Caco-2 (cell line): ENCODE measurements around the gene RIIAD1. TPM values are rescaled to one million over a fixed set of nuclear protein-coding genes. Genes with fewer than 3 reads are reported as not detected.

Experiments
- BruUV-seq: library from RNA; stranded (reverse); fragments of 400-500 nt; replicated peaks from 2 replicates; lab custom pipeline; 2021; lab: Mats Ljungman, UMichigan
- CTCF ChIA-PET: fragments of 300-600 bp; sonication (Branson Sonifier 250); formaldehyde crosslinking; loops from one replicate; lab custom pipeline; 2022; ENCODE audit warnings: antibody characterized with exemption; lab: Charles Lee
- POLR2A ChIA-PET: fragments of 300-600 bp; sonication (Branson Sonifier 250); formaldehyde crosslinking; loops from one replicate; lab custom pipeline; 2022; ENCODE audit warnings: antibody characterized with exemption; lab: Charles Lee
- DNase-seq, 2 experiments: peaks; one replicate each; pipeline versions ENCODE4 v3.0.0 to v3.0.0-alpha.2; 2020 to 2022
- H3K27me3 ChIP-seq: replicated peaks from 2 replicates; pipeline ENCODE4 v1.6.0; 2011; ENCODE audit warnings: low read length; ENCODE audit not compliant: control insufficient read depth, insufficient read depth
- H3K36me3 ChIP-seq: 2 replicates; pipeline ENCODE4 v1.5.1; 2011; ENCODE audit warnings: low read length; ENCODE audit not compliant: control insufficient read depth, insufficient read depth
- H3K4me1 ChIP-seq: fragments of 250-450 bp; sonication (Bioruptor Pico); 2 replicates; pipeline ENCODE4 v1.5.1; 2020; ENCODE audit warnings: mild to moderate bottlenecking
- H3K4me3 ChIP-seq: 2 replicates; pipeline ENCODE4 v1.5.1; 2011; ENCODE audit warnings: low read depth, mild to moderate bottlenecking, control low read depth, low read length
- H3K9me3 ChIP-seq: fragments of 250-450 bp; sonication (Bioruptor Pico); 2 replicates; pipeline ENCODE4 v1.5.1; 2020; ENCODE audit warnings: mild to moderate bottlenecking, moderate library complexity
- H3K27ac Mint-ChIP-seq: one replicate; pipeline ENCODE4 v1.8.0; 2022; ENCODE audit warnings: mixed read lengths; ENCODE audit not compliant: unreplicated experiment
- H3K27me3 Mint-ChIP-seq: one replicate; pipeline ENCODE4 v1.8.0; 2022; ENCODE audit warnings: mixed read lengths; ENCODE audit not compliant: insufficient read depth, unreplicated experiment
- H3K36me3 Mint-ChIP-seq: one replicate; pipeline ENCODE4 v1.8.0; 2022; ENCODE audit warnings: mild to moderate bottlenecking, mixed read lengths; ENCODE audit not compliant: insufficient read depth, unreplicated experiment
- H3K4me1 Mint-ChIP-seq: one replicate; pipeline ENCODE4 v1.8.0; 2022; ENCODE audit warnings: low read depth, mixed read lengths; ENCODE audit not compliant: unreplicated experiment
- H3K4me3 Mint-ChIP-seq: one replicate; pipeline ENCODE4 v1.8.0; 2022; ENCODE audit warnings: mild to moderate bottlenecking, moderate library complexity, mixed read lengths; ENCODE audit not compliant: unreplicated experiment
- H3K9me3 Mint-ChIP-seq: one replicate; pipeline ENCODE4 v1.8.0; 2022; ENCODE audit warnings: mixed read lengths; ENCODE audit not compliant: unreplicated experiment
- intact Hi-C: fragments of 100-400 bp; cut with micrococcal nuclease; formaldehyde crosslinking; loops from one replicate; pipeline ENCODE4 v1.10.0; 2022; ENCODE audit not compliant: unreplicated experiment
- total RNA-seq: library from RNA; stranded (reverse); gene quantifications from 2 replicates; pipeline ENCODE4 v1.2.3, GENCODE V29; 2022
- TF ChIP-seq, protein P1 (sequence below), 2 experiments: fragments of 200-600 bp in 1 of 2; IDR thresholded peaks; 1 replicate in 1 of 2; 2 replicates in 1 of 2; pipeline versions ENCODE4 v1.5.1 to v1.8.0; 2011 to 2022; ENCODE audit warnings: antibody characterized with exemption in 1 of 2, control low read depth in 1 of 2, inconsistent platforms in 1 of 2, low read depth in 1 of 2, low read length in 1 of 2, mild to moderate bottlenecking in 1 of 2, moderate library complexity in 1 of 2; ENCODE audit not compliant: insufficient read depth in 1 of 2, severe bottlenecking in 1 of 2, unreplicated experiment in 1 of 2

RIIAD1 gene
- total RNA-seq, 1 experiment from 2014 or later, result 1.0 TPM

DNA sequence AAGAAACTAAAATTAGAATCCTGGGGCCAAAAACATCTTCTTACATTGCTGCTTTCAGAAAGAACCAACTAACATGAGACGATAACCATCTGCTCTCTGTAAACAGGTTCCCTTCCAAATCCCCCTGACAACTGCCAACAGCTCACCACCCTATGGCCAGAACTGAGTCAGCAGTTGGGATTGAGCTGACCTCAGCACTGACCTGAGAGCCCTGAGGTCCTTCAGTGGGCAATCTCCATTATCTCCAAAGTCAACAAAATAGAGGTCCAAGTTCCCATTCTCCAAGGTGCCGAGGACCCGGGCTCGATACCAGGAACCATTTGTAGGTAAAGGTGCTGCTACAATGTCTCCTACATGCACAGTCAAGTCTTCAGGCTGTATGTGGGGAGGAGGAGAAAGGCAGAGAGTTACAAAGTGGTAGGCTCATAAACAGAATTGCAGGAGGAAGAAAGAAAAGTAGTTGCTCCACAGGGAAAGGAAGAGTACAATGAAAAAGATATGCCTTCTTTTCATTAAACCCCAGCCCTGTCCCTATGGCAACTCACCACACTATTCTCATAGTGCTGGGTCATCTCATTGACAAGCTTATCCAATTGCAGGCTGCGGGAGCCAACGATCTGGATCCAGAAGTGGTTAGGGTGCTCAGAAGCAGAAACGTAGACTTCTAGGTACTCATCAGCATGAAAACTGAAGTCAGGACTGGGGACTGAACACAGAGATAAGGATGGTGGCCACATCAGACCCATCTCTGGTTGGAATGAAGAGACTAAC, 54.8 kb downstream of the RIIAD1 start:
- ChIA-PET POLR2A (no interaction called here), CTCF (no interaction called here)
- H3K4me1 ChIP-seq, result no peaks in the 10 kb centered on the region
- H3K9me3 ChIP-seq, result no peaks in the 10 kb centered on the region
- no peak for DNase-seq
- Mint-ChIP-seq H3K9me3 (no peaks in the 10 kb centered on the region), H3K4me3 (no peak overlapping the region), H3K27me3 (no peaks in the 10 kb centered on the region), H3K27ac (no peak overlapping the region), H3K36me3 (no peaks in the 10 kb centered on the region), H3K4me1 (no peaks in the 10 kb centered on the region)
- H3K27me3 ChIP-seq, result no peaks in the 10 kb centered on the region
- H3K36me3 ChIP-seq, result no peaks in the 10 kb centered on the region; the same call in 1 of the 2 replicates
- no peak overlapping the region for H3K4me3 ChIP-seq
- no TSS peak for BruUV-seq
- intact Hi-C loops, result no loop called here
- TF ChIP-seq, protein P1, sequence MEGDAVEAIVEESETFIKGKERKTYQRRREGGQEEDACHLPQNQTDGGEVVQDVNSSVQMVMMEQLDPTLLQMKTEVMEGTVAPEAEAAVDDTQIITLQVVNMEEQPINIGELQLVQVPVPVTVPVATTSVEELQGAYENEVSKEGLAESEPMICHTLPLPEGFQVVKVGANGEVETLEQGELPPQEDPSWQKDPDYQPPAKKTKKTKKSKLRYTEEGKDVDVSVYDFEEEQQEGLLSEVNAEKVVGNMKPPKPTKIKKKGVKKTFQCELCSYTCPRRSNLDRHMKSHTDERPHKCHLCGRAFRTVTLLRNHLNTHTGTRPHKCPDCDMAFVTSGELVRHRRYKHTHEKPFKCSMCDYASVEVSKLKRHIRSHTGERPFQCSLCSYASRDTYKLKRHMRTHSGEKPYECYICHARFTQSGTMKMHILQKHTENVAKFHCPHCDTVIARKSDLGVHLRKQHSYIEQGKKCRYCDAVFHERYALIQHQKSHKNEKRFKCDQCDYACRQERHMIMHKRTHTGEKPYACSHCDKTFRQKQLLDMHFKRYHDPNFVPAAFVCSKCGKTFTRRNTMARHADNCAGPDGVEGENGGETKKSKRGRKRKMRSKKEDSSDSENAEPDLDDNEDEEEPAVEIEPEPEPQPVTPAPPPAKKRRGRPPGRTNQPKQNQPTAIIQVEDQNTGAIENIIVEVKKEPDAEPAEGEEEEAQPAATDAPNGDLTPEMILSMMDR (IDR thresholded peaks at IDR 0.05; ENCODE audit: insufficient read depth in 1 of 2, low read depth in 1 of 2, low read length in 1 of 2, severe bottlenecking in 1 of 2, unreplicated experiment in 1 of 2), result no peak

DNA sequence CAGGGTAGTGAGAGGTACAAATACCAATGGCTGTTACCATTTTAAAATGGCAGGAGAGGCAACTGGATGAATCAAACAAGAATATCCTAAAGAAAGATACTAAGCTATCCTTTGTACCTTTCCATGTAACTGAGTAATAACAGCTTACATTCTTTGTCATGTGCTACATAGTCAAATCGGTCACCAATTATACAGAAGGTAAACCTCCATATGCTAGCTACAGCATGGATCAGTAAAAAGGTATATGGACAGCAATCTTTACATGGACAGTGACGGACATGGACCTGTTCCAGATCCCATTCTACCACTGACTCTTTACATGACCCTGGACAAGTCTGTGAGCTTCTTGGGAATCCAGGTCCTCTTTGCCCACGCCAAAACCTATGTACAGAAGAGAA, 55.3 kb downstream of the RIIAD1 start:
- Histone ChIP-seq H3K4me3 (no peak overlapping the region), H3K36me3 (no peaks in the 10 kb centered on the region; the same call in 1 of the 2 replicates), H3K9me3 (no peaks in the 10 kb centered on the region), H3K4me1 (no peaks in the 10 kb centered on the region), H3K27me3 (no peaks in the 10 kb centered on the region)
- ChIA-PET POLR2A (no interaction called here), CTCF (no interaction called here)
- no peak overlapping the region for H3K27ac Mint-ChIP-seq
- no TSS peak for BruUV-seq
- H3K4me3 Mint-ChIP-seq, result no peak overlapping the region
- no peaks in the 10 kb centered on the region for H3K4me1 Mint-ChIP-seq
- TF ChIP-seq, protein P1 (IDR thresholded peaks at IDR 0.05; ENCODE audit: insufficient read depth in 1 of 2, low read depth in 1 of 2, low read length in 1 of 2, severe bottlenecking in 1 of 2, unreplicated experiment in 1 of 2), result no peak
- H3K27me3 Mint-ChIP-seq, result no peaks in the 10 kb centered on the region
- H3K36me3 Mint-ChIP-seq, result no peaks in the 10 kb centered on the region
- no peaks in the 10 kb centered on the region for H3K9me3 Mint-ChIP-seq
- no peak for DNase-seq
- intact Hi-C loops, result no loop called here

DNA sequence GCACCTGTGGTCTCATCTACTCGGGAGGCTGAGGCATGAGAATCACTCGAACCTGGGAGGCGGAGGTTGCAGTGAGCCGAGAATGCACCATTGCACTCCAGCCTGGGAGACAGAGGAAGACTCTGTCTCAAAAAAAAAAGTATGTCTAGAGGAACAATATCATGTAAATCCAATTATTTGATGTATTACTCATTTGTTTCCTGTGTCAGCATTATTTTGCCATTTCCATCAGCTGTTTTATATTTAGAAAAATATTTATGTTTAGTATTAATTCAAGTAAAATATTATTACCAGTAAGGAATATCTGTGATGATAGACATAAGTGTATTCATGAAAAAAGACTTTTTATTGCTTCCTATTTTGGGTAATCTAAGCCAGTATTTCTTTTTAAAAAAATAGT, 56.0 kb downstream of the RIIAD1 start:
- no peak overlapping the region for H3K27ac Mint-ChIP-seq
- H3K9me3 Mint-ChIP-seq, result no peaks in the 10 kb centered on the region
- H3K27me3 Mint-ChIP-seq, result no peaks in the 10 kb centered on the region
- H3K4me3 ChIP-seq, result no peak overlapping the region
- H3K4me1 Mint-ChIP-seq, result no peaks in the 10 kb centered on the region
- ChIA-PET POLR2A (no interaction called here), CTCF (no interaction called here)
- intact Hi-C loops, result no loop called here
- H3K4me3 Mint-ChIP-seq, result no peak overlapping the region
- H3K4me1 ChIP-seq, result no peaks in the 10 kb centered on the region
- H3K27me3 ChIP-seq, result no peaks in the 10 kb centered on the region
- TF ChIP-seq, protein P1 (IDR thresholded peaks at IDR 0.05; ENCODE audit: insufficient read depth in 1 of 2, low read depth in 1 of 2, low read length in 1 of 2, severe bottlenecking in 1 of 2, unreplicated experiment in 1 of 2), result no peak
- no peaks in the 10 kb centered on the region; the same call in 1 of the 2 replicates for H3K36me3 ChIP-seq
- H3K36me3 Mint-ChIP-seq, result no peaks in the 10 kb centered on the region
- DNase-seq, result no peak
- no TSS peak for BruUV-seq
- no peaks in the 10 kb centered on the region for H3K9me3 ChIP-seq

Other genes starting within 250 kb of the RIIAD1 start
- 147 TPM in 2 replicates for gene CGN, start 210.1 kb upstream of the RIIAD1 start, total RNA-seq
- 34.9 and 36.6 TPM in 2 replicates for gene TUFT1, start 181.2 kb upstream of the RIIAD1 start, total RNA-seq
- gene SNX27, start 109.5 kb upstream of the RIIAD1 start, total RNA-seq, result 47.2 and 47.4 TPM in 2 replicates
- gene CELF3, start 4.7 kb upstream of the RIIAD1 start, total RNA-seq, result 0.27 and 1.1 TPM in 2 replicates
- 122 and 131 TPM in 2 replicates for gene MRPL9, start 42.0 kb downstream of the RIIAD1 start, total RNA-seq
- gene TDRKH, start 69.0 kb downstream of the RIIAD1 start, total RNA-seq, result 12.6 and 15.0 TPM in 2 replicates
- not detected in 2 replicates for gene LINGO4, start 83.9 kb downstream of the RIIAD1 start, total RNA-seq
- gene RORC, start 110.3 kb downstream of the RIIAD1 start, total RNA-seq, result not detected in 2 replicates
- 0.23 and 0.60 TPM in 2 replicates for gene C2CD4D, start 118.3 kb downstream of the RIIAD1 start, total RNA-seq
- gene THEM5, start 132.2 kb downstream of the RIIAD1 start, total RNA-seq, result not detected in 2 replicates
- gene THEM4, start 188.0 kb downstream of the RIIAD1 start, total RNA-seq, result 7.1 and 9.5 TPM in 2 replicates